GM21576 (cell line): Measurements from ENCODE around the gene SOD3.

Experiments used
- ATAC-seq: cut with Tn5 transposase; IDR thresholded peaks from one replicate; pipeline ENCODE4 v1.9.1; 2021; ENCODE audit warnings: mild to moderate bottlenecking, moderate library complexity; ENCODE audit not compliant: unreplicated experiment

SOD3 gene

GRCh38 chr4:24794916-24795665 lies at the start of gene SOD3:
Gene SOD3, plus strand, starts transcription at chr4:24795573. Its CDS starts 3,949 bp downstream, at chr4:24799522.
- ATAC-seq: no peak

- ATAC-seq: no peak
Observed at GRCh38 chr4:24747234-24747975, 48.0 kb upstream of the SOD3 start.

- no peak for ATAC-seq
Observed at GRCh38 chr4:24748023-24748422, 47.4 kb upstream of the SOD3 start.

- ATAC-seq: no peak
Observed at GRCh38 chr4:24748758-24749350, 46.5 kb upstream of the SOD3 start.

- no peak for ATAC-seq
Observed at GRCh38 chr4:24750106-24750505, 45.3 kb upstream of the SOD3 start.

GRCh38 chr4:24751926-24752539 lies 43.3 kb upstream of the SOD3 start:
- no peak for ATAC-seq

GRCh38 chr4:24753519-24753918 lies 41.9 kb upstream of the SOD3 start:
- no peak for ATAC-seq

- no peak for ATAC-seq
Observed at GRCh38 chr4:24754571-24754970, 40.8 kb upstream of the SOD3 start.

- no peak for ATAC-seq
Observed at GRCh38 chr4:24763631-24764297, 31.6 kb upstream of the SOD3 start.

- ATAC-seq: no peak
Observed at GRCh38 chr4:24764345-24764744, 31.0 kb upstream of the SOD3 start.

GRCh38 chr4:24765376-24765988 lies 29.9 kb upstream of the SOD3 start:
- no peak for ATAC-seq

- no peak for ATAC-seq
Observed at GRCh38 chr4:24768006-24768405, 27.4 kb upstream of the SOD3 start.

- ATAC-seq: peak; percentile 80
Observed at GRCh38 chr4:24768604-24769003, 26.8 kb upstream of the SOD3 start.

GRCh38 chr4:24769571-24769970 lies 25.8 kb upstream of the SOD3 start:
- ATAC-seq: no peak

GRCh38 chr4:24770032-24770584 lies 25.3 kb upstream of the SOD3 start:
- peak; percentile 73 for ATAC-seq

GRCh38 chr4:24770667-24771066 lies 24.7 kb upstream of the SOD3 start:
- no peak for ATAC-seq

GRCh38 chr4:24771241-24771640 lies 24.1 kb upstream of the SOD3 start:
- ATAC-seq: no peak

GRCh38 chr4:24772061-24772705 lies 23.2 kb upstream of the SOD3 start:
- no peak for ATAC-seq

- no peak for ATAC-seq
Observed at GRCh38 chr4:24772952-24773351, 22.4 kb upstream of the SOD3 start.

GRCh38 chr4:24774452-24774851 lies 20.9 kb upstream of the SOD3 start:
- no peak for ATAC-seq
